Smooth muscle cell (in vitro differentiated cells): ENCODE data around the gene CLSTN2. TPM values are rescaled to one million over a fixed set of nuclear protein-coding genes. Genes with fewer than 3 reads are reported as not detected.

ENCODE experiments used
- DNase-seq: peaks from one replicate; lab custom pipeline; 2025; ENCODE audit not compliant: unreplicated experiment; lab: John Stamatoyannopoulos, UW
- H2AFZ ChIP-seq: fragments of 200-600 bp; sonication (generic); 2 replicates; pipeline ENCODE4 v1.6.0; 2016; ENCODE audit warnings: antibody characterized with exemption, low read depth, mild to moderate bottlenecking
- H3F3A ChIP-seq: fragments of 200-600 bp; sonication (generic); 2 replicates; pipeline ENCODE4 v1.6.0; 2017; ENCODE audit warnings: antibody characterized with exemption, low read depth
- H3K27ac ChIP-seq: fragments of 200-600 bp; sonication (generic); 2 replicates; pipeline ENCODE4 v1.5.1; 2016; ENCODE audit warnings: low read depth, mild to moderate bottlenecking
- H3K27me3 ChIP-seq: fragments of 200-600 bp; sonication (generic); 2 replicates; pipeline ENCODE4 v1.6.1; 2016; ENCODE audit warnings: low read depth, mild to moderate bottlenecking
- H3K36me3 ChIP-seq: fragments of 200-600 bp; sonication (generic); 2 replicates; pipeline ENCODE4 v1.5.1; 2016; ENCODE audit warnings: low read depth
- H3K4me1 ChIP-seq: fragments of 200-600 bp; sonication (generic); 2 replicates; pipeline ENCODE4 v1.5.1; 2016; ENCODE audit warnings: low read depth
- H3K4me2 ChIP-seq: fragments of 200-600 bp; sonication (generic); 2 replicates; pipeline ENCODE4 v1.6.0; 2016; ENCODE audit warnings: mild to moderate bottlenecking
- H3K4me3 ChIP-seq: fragments of 200-600 bp; sonication (generic); 2 replicates; pipeline ENCODE4 v1.5.1; 2016; ENCODE audit warnings: mild to moderate bottlenecking
- H3K79me2 ChIP-seq: fragments of 200-600 bp; sonication (generic); 2 replicates; pipeline ENCODE4 v1.6.0; 2016; ENCODE audit warnings: low read depth, mild to moderate bottlenecking
- H3K9ac ChIP-seq: fragments of 200-600 bp; sonication (generic); 2 replicates; pipeline ENCODE4 v1.6.0; 2016; ENCODE audit warnings: low read depth
- H3K9me3 ChIP-seq: fragments of 200-600 bp; sonication (generic); replicated peaks from 2 replicates; pipeline ENCODE4 v1.5.1; 2016; ENCODE audit warnings: low read depth
- H4K20me1 ChIP-seq: fragments of 200-600 bp; sonication (generic); 2 replicates; pipeline ENCODE4 v1.6.0; 2016; ENCODE audit warnings: low read depth
- WGBS: methylation state at CpG from one replicate; pipeline ENCODE4 v1.1.7; 2016; ENCODE audit warnings: low lambda C conversion rate; 5-methylcytosine and 5-hydroxymethylcytosine counted together
- polyA plus RNA-seq: library from polyadenylated mRNA; unstranded; fragments of >200 nt; fragmentation: Nextera tagmentation; extraction: Ambion mirVana; gene quantifications from 2 replicates; pipeline ENCODE4 v1.2.1, GENCODE V29; 2016
- total RNA-seq: library from RNA; depleted of rRNA; stranded (reverse); fragments of >200 nt; gene quantifications from 2 replicates; pipeline ENCODE4 v1.2.3, GENCODE V29; 2014
- TF ChIP-seq, protein P1 (sequence below): fragments of 200-600 bp; sonication (generic); IDR thresholded peaks from 2 replicates; pipeline ENCODE4 v1.5.1; 2017; ENCODE audit warnings: borderline replicate concordance, mild to moderate bottlenecking, antibody characterized with exemption; ENCODE audit not compliant: insufficient read depth, poor library complexity, severe bottlenecking

The CLSTN2 gene
- total and polyA plus RNA-seq, 2 experiments from 2014 or later = 0.91 to 1.5 TPM

DNA sequence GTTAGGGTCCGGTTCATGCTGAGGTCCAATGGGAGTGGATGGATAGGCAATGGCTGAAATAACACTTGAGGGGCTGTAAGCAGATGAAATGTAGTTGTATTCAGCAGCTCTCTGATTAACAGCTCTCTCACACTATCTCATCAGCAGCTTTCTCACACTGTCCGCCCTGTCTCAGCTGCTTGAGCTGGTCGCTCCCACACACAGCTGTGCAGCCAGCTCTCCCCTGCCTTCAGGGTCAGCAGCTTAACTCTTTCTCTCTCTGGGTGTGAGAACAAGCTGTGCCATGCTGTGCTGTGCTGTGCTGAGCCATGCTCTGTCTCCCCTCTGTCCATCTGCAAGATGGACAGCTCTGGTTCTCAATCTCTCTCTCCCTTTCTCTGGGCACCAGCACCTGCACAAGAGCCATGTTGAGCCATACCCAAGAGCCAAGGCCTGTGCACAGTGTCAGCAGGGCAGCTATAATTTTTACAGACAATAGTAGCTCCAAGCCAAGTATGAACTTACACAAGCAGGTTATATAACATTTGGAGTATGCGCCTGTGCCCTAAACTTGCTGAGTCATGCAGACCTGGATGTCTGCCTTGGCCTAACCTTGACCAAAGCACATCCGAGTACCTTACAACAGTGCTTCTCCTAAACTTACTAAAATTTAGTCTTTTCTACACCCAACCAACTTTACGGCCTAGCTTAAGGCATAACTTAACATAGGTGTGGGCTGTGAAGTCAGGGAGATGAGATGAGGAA is 451.5 kb downstream of the CLSTN2 start:
- no peak for DNase-seq
- no peak overlapping the region for H3K27ac ChIP-seq
- no peaks in the 10 kb centered on the region for H3K9me3 ChIP-seq
- no peaks in the 10 kb centered on the region for H3K27me3 ChIP-seq
- H3K4me3 ChIP-seq = no peak overlapping the region
- H3F3A ChIP-seq = no peaks in the 10 kb centered on the region
- no peaks in the 10 kb centered on the region for H3K36me3 ChIP-seq
- TF ChIP-seq, protein P1, sequence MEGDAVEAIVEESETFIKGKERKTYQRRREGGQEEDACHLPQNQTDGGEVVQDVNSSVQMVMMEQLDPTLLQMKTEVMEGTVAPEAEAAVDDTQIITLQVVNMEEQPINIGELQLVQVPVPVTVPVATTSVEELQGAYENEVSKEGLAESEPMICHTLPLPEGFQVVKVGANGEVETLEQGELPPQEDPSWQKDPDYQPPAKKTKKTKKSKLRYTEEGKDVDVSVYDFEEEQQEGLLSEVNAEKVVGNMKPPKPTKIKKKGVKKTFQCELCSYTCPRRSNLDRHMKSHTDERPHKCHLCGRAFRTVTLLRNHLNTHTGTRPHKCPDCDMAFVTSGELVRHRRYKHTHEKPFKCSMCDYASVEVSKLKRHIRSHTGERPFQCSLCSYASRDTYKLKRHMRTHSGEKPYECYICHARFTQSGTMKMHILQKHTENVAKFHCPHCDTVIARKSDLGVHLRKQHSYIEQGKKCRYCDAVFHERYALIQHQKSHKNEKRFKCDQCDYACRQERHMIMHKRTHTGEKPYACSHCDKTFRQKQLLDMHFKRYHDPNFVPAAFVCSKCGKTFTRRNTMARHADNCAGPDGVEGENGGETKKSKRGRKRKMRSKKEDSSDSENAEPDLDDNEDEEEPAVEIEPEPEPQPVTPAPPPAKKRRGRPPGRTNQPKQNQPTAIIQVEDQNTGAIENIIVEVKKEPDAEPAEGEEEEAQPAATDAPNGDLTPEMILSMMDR = no peak
- H2AFZ ChIP-seq = no peak overlapping the region
- H3K4me1 ChIP-seq = peaks cover 4% of the 10 kb centered on the region
- 67% methylated on average over 6 of the region's 6 CpGs for WGBS
- H3K9ac ChIP-seq = no peak overlapping the region
- no peaks in the 10 kb centered on the region for H3K79me2 ChIP-seq
- H3K4me2 ChIP-seq = no peak overlapping the region
- no peaks in the 10 kb centered on the region for H4K20me1 ChIP-seq

DNA sequence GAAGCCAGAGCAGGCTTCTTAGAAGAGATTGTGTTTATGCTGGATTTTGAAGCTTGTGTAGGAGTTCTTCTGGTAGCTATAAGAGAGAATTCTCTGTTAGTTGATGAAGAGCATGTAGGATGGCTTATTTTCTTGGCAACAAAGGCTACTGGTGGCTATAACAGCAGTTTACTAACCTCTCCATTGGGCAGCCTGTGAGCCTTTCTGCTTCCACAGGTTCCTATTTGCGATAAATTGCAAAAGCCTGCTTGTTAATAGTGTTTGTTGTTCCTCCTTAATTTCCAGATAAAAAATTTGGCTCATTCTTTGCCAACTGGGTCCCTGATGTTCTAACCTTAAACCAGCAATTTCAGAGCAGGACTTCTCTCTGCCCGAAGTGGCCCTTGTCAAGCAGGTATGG is 452.3 kb downstream of the CLSTN2 start:
- 98% methylated on average over 2 of the region's 2 CpGs for WGBS
- DNase-seq = no peak
- no peak overlapping the region for H3K9ac ChIP-seq
- no peak overlapping the region for H3K27ac ChIP-seq
- TF ChIP-seq, protein P1 = no peak
- no peaks in the 10 kb centered on the region for H4K20me1 ChIP-seq
- H3K4me3 ChIP-seq = no peak overlapping the region
- H3K4me2 ChIP-seq = no peak overlapping the region
- H2AFZ ChIP-seq = no peak overlapping the region
- H3K36me3 ChIP-seq = no peaks in the 10 kb centered on the region
- no peaks in the 10 kb centered on the region for H3K9me3 ChIP-seq
- H3F3A ChIP-seq = no peaks in the 10 kb centered on the region
- H3K4me1 ChIP-seq = peaks cover 4% of the 10 kb centered on the region
- no peaks in the 10 kb centered on the region for H3K79me2 ChIP-seq
- no peaks in the 10 kb centered on the region for H3K27me3 ChIP-seq

DNA sequence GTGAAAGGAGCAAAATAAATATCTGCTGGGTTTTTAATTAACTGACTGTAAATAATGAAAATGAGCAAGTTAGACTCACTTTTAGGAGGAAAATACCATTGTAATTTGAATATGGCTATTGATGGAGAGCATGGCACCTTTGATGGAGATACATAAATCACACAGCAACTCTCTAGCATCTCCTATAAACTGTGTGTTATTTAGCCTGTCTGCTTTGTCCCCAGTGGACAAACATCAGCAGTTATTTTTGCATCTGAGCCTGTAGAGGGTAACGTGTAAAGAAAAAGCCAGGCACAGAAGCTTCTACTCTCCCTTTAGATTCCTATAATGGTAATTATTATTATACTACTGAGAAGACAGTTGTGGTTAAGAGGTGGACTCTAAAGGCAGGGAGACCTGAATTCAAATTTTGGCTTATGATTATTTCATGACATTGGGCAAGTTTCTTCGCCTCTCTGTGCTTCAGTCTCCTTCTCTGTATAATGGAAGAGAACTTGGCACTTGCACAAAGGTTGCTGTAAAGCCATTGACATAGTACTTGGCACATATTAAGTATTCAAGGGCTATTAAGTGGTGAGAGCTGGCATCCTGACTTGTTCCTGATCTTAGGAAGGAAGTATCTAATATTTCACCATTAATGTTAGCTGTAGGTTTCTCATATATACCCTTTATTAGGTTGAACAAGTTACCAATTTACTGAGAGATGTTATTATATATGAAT is 453.4 kb downstream of the CLSTN2 start:
- DNase-seq = no peak
- Histone ChIP-seq H4K20me1 (no peaks in the 10 kb centered on the region), H3K9ac (no peak overlapping the region), H3K4me3 (no peak overlapping the region), H3K27me3 (no peaks in the 10 kb centered on the region), H3K4me1 (peaks cover 4% of the 10 kb centered on the region), H3K4me2 (no peak overlapping the region), H2AFZ (no peak overlapping the region), H3K79me2 (no peaks in the 10 kb centered on the region), H3K9me3 (no peaks in the 10 kb centered on the region), H3K27ac (no peak overlapping the region), H3F3A (no peaks in the 10 kb centered on the region), H3K36me3 (no peaks in the 10 kb centered on the region)
- WGBS = 82% methylated on average over 2 of the region's 2 CpGs
- TF ChIP-seq, protein P1 = no peak

DNA sequence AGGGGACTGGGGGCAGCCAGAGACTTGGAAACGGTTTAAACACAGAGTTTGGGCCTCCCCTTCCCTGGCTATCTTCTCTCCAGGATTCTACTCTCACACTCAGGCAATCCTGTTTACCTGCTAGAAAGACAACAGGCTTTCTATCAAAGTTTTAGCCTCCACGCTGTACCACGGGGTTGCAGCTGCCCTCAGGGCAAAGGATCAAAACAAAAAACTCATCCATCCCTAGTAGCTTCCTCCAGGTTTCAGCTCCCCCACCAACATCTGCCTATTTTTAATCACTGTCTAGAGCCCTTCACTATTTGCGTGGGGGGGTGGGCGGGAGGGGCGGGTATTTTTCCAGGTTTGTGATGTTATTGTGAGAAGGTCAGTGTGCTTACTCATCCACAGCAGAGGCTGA is 456.1 kb downstream of the CLSTN2 start:
- Histone ChIP-seq H3K27me3 (no peaks in the 10 kb centered on the region), H3K27ac (no peak overlapping the region), H3K9me3 (no peaks in the 10 kb centered on the region), H3K36me3 (no peaks in the 10 kb centered on the region), H3K4me3 (no peak overlapping the region), H4K20me1 (no peaks in the 10 kb centered on the region), H3K9ac (no peak overlapping the region), H3K79me2 (no peaks in the 10 kb centered on the region), H2AFZ (no peak overlapping the region), H3K4me2 (no peak overlapping the region), H3F3A (no peaks in the 10 kb centered on the region), H3K4me1 (peaks cover 4% of the 10 kb centered on the region)
- TF ChIP-seq, protein P1 = no peak
- no peak for DNase-seq
- WGBS = 53% methylated on average over 6 of the region's 6 CpGs
